GM21360 (cell line): ENCODE results near the gene LRP4.
A peak's percentile ranks its signal among the peaks of the same experiment; 100 is the strongest.
"Not testable (repeated sequence)": the region's sequence is repeated elsewhere in the genome, so short reads cannot be mapped to it uniquely, and the experiment has no call there.

ENCODE experiments used
- ATAC-seq: cut with Tn5 transposase; IDR thresholded peaks from one replicate; pipeline ENCODE4 v1.9.1; 2021; ENCODE audit warnings: mild to moderate bottlenecking, moderate library complexity; ENCODE audit not compliant: unreplicated experiment

LRP4 gene, protein sequence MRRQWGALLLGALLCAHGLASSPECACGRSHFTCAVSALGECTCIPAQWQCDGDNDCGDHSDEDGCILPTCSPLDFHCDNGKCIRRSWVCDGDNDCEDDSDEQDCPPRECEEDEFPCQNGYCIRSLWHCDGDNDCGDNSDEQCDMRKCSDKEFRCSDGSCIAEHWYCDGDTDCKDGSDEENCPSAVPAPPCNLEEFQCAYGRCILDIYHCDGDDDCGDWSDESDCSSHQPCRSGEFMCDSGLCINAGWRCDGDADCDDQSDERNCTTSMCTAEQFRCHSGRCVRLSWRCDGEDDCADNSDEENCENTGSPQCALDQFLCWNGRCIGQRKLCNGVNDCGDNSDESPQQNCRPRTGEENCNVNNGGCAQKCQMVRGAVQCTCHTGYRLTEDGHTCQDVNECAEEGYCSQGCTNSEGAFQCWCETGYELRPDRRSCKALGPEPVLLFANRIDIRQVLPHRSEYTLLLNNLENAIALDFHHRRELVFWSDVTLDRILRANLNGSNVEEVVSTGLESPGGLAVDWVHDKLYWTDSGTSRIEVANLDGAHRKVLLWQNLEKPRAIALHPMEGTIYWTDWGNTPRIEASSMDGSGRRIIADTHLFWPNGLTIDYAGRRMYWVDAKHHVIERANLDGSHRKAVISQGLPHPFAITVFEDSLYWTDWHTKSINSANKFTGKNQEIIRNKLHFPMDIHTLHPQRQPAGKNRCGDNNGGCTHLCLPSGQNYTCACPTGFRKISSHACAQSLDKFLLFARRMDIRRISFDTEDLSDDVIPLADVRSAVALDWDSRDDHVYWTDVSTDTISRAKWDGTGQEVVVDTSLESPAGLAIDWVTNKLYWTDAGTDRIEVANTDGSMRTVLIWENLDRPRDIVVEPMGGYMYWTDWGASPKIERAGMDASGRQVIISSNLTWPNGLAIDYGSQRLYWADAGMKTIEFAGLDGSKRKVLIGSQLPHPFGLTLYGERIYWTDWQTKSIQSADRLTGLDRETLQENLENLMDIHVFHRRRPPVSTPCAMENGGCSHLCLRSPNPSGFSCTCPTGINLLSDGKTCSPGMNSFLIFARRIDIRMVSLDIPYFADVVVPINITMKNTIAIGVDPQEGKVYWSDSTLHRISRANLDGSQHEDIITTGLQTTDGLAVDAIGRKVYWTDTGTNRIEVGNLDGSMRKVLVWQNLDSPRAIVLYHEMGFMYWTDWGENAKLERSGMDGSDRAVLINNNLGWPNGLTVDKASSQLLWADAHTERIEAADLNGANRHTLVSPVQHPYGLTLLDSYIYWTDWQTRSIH (N-terminal part only)

DNA sequence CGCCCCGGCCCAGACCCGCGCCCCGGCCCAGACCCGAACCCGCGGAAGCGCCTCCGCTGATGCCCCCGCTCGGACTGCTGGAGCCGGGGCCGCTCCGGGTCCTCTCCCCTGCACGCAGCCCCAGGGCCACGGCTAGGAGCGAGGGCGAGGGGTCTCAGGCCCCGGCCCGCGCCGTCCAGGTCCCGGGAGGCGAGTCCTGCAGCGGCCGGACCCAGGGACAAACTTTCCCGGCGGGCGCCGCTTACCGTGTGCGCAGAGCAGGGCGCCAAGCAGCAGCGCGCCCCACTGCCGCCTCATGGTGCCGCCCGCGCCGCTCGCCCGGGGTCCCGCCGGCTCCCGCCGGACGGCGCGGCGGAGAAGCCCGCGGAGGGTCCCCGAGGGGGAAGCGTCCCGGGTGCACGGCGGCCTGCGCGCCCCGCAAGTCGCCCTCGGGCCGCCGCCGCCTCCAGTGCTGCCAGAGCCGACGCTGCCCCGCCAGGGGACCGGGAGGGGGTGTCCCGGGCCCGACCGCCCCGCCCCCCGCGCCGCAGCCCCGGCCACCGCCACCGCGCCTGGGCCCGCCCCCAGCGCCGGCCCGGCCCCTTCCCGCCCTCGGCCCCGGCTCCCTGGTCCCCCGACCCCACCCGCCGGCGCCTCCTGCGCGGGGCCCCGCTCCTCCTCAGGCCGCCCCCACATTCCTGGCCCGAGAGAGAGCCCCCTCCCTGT, at the start of gene LRP4:
TSS of gene LRP4 (minus strand) at position 468 of the 705 bp plus-strand sequence. CDS start at position 297, 171 bp downstream.
- no peak for ATAC-seq

DNA sequence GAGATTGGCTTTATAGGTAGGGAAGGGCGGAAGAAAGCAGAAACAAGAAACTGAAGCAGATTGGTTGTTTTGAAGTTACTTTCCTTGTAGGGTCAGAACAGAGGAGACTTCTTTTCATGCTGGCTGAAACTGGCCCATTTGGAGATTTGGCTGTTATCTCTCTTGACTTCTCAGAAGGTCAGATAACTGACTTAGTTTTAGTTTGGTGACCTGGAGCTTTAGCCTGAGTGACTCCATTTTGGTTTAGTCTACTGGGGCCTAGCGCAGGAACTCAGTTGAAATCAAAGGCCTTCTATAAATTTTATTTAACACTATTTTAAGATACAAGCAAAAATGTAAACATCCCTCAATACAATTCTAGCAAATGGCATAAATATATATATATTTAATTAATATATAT, 49.6 kb upstream of the LRP4 start:
- ATAC-seq: no peak

DNA sequence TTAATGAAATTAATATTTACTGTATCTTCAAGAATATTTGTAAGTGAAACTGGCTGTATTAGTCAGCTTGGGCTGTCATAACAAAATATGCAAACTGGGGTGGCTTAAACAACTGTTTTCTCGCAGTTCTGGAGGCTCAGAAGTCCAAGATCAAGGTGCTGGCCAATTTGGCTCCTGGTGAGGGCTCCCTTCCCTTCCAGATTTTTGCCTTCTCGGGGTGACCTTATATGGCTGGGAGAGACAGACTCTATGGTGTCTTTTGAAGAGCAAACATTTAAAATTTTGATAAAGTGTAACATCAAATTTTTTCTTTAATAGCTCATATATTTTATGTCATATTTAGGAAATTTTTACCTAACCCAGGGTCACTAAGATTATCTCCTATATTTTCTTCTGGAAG, 48.4 kb upstream of the LRP4 start:
- no peak for ATAC-seq

DNA sequence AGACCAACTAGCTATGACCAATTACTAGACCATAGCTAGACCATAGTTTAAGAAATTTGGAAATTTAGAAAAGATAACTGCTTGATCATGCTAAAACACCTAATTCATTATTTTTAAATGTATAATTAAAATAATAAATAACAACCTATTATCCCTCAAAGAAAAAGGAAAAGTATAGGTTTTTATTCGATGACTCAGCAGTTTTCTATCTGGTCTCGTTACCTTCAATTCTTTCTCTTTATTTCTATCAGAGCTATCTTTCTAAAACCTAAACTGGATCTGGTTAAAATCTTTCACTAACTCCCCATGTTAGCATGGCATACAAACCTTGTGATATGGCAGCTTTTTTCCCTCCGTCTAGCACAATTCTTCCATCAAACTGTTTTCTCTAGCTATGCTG, 45.5 kb upstream of the LRP4 start:
- no peak for ATAC-seq

DNA sequence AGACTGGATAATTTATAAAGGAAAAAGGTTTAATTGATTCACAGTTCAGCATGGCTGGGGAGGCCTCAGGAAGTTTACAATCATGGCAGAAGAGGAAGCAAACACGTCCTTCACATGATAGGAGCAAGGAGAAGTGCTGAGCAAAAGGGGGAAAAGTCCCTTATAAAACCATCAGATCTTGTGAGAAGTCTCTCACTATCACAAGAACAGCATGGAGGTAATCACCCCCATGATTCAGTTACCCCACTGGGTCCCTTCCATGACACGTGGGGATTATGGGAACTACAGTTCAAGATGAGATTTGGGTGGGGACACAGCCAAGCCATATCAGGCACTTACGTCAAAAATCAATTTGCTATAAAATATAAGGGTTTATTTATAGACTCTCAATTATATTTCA, 43.5 kb upstream of the LRP4 start:
- not testable (repeated sequence) for ATAC-seq

DNA sequence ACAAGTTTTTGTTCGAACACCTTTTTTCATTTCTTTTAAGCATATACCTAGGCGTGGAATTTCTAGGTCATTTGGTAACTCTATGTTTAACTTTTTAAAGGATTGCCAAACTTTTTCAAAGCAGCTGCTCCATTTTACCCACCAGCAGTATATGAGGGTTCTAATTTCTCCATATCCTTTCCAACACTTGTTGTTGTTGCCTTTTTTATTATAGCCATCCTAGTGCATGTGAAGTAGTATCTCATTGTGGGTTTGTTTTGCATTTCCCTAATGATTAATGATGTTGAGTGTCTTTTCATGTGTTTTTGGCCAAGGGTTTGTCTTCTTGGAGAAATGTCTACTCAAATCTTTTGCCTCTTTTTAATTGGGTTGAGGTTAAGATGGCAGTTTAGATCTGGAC, 42.7 kb upstream of the LRP4 start:
- ATAC-seq: no peak

DNA sequence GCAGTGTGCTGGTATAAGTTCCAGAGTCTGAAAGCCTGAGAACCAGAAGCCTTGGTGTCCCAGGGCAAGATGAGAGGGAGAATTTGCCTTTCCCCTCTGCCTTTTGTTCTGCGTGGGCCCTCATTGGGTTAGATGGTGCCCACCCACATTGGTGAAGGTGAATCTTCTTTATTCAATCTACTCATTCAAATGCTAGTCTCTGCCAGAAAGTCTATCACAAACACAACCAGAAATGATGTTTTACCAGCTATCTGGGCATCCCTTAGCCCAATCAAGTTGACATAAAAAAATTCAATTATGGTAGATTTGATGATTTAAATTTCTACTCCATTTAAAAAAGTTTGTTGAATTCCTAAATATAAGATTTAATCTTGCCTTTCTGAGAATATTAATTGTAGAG, 40.4 kb upstream of the LRP4 start:
- no peak for ATAC-seq

DNA sequence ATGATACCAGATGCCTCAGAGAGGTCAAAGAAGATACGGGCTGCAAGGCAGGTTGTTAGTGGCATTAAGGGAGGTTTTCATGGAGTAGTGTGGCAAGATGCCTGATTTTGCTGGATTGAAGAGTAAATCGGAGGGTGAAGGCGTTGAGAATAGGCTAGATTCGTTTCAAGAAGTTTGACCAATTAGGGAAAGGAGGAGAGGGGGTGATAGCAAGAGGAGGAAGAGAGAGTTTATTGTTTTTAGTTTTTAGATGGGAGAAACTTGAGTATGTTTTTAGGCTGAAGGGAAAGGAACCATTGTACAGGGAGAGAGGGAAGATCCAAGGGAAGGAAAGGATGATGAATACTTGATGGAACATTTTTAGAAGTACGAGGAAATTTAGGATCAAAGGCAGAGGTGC, 34.7 kb upstream of the LRP4 start:
- ATAC-seq: no peak

DNA sequence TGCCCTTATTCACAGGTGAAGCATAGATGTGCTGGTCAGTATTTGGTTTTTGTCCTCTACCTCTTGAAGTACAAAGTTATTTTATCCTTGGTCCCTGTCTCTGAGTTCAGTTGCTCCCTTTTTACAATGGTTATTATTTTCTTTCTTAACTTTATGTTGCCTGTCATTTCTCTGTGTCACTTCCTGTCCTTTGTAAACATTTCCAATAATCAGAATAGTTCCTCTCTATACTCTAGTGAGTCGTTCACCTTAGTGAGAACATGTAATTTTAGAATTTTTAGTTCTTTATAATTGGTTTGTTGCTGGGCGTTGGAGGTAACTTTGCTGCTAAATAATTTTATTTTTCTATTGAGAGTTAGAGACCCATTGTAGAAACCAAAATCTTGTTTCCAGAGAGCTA, 34.2 kb upstream of the LRP4 start:
- ATAC-seq: no peak

DNA sequence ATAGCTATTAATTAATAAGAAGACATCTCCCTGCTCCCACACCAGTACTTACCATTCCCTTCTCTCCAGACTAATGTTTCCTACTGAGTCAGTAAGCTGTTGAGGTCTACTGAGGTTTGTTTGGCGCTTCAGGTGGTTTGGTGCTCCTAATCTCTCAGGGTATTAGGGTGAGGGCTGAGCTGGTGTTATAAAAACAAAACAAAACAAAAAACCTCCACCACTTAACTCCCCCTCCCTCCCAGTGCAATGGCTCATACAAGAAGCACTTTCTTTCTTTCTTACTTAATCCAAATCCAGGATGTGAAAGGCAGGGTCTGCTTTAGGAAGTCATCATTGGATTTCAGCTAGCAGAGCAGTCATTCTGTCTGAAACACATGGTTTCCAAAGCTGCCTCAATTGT, 33.5 kb upstream of the LRP4 start:
- no peak for ATAC-seq

DNA sequence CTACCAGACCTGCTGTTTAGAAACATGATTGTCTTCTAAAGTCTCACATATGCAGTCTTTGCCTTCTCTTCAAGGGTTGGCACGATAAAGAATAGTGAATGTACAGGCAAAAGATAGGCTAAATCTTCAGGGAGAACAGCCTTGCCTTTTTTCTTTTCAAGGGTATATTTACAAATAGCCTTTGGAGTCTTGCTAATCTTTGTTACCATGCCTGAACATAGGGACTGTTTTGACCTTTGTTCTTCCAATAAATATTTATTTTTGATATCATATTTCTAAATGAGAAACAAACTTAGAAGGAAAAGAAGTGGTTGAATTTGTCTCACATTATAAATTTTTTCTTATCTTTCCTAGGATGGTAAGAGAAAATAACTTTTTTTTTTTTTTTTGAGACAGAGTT, 30.9 kb upstream of the LRP4 start:
- ATAC-seq: no peak

DNA sequence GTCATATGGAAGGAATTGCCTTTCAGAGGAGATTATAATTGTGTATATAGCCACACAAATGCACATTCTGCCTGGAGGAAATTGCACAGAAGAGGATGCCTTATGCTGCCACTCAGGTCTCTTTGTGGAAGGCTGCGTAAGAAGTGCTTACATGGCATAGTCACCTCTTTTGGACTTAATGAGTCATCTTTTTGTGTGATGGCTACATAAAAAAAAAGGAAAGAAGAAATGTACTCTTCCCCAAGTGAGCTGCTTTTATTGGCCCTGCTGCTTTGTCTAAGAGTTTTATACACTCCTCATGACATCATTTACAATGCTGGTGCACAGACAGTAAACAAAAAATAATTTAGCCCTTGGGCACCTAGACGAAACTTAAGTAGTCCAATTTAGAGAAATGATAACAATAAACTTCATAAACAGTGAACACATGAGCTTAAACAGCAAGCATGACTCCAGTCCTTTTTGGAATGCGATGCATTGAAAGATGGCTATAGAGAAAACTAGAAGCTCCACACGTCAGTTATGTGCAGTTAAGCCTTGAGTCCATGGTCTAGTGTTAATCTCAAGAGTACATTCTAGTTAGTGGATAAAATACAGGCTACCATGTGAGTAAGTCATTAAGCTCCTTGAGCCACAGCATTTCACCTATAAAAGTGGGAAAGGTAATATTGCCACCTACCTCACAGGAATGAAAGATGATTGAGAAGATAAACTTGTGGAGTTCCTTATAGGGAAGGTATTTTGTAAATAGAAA, 30.2 kb upstream of the LRP4 start:
- no peak for ATAC-seq

DNA sequence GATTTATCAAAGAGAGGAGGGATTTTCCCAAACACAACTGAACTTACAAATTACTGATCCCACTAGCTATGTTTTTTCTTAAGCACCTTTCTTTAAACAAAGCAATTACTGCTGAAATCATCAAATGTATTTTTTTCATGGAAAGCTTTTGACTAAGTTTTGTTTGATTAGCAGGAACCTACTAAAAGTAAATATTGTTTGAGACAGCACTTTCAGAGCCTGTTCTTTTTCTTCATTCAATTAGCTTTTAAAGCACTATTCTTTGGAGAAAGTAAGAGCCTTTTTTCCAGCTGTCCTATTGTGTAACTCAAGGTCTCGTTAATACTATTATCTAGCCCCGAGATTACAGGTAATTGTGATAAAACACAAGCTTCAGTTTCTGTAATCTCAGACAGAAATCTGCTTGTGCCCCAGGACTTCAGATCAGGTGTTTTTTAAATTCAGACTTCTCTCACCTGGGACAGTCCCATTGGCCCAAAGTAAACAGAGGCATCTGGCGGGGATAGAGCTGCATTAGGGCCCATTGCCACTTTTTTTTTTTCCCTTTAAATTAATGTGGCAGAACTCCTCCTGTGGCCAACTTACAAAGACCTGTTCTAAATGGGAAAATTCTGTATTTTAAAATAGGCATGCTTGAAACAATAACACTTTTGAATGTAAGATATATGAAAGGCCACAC, 29.2 kb upstream of the LRP4 start:
- ATAC-seq: no peak

DNA sequence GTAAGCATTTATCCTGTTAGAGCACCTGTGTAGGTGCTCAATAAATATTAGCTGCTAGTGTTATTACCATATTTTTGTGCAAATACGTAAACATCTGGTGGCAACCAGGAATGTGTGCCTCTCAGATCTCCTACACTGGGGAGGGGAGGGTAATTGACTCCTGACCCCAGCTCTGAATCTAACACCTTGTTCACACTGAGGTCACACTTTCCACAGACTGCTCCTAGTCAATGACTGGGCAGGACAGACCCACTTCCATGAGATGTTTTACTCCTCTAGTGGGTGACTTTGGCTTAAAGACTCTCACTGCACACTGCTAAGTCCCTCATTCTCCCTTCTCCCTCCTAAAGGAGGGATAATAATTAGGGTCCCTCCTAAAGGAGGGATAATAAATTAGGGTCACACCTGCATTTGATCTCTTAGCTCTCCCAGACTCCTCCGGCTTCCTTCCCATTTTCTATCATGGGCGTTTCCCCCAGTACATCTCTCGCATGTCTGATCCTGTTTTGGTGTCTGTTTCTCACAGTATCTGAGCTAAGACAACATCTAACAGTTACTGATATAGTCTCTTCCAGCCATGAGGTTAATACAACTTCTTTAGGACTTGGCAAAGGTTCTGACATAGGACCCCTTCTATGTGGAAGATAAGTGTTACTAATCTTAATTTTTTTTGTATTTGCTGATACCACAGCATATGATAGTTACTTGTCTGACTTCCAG, 26.2 kb upstream of the LRP4 start:
- ATAC-seq: no peak

DNA sequence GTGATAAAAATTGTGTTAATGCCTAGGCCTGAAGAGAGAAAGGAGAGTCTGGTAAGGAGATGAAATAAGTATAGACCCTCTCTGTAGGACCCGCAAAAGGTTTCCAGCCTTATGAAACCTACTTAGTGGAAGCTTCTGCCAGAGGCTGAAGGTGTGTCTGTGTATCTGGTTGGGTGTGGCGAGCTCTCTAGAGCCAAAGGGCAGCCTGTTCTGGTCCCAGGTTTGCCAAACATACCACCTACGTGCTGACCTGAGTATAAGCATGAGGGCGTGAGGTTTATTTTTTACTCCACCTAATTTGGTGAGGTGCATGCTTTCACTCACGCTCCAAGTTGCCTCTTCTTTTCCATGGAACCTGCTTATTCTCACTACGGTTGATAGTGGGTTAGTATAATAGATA, 23.8 kb upstream of the LRP4 start:
- ATAC-seq: no peak

DNA sequence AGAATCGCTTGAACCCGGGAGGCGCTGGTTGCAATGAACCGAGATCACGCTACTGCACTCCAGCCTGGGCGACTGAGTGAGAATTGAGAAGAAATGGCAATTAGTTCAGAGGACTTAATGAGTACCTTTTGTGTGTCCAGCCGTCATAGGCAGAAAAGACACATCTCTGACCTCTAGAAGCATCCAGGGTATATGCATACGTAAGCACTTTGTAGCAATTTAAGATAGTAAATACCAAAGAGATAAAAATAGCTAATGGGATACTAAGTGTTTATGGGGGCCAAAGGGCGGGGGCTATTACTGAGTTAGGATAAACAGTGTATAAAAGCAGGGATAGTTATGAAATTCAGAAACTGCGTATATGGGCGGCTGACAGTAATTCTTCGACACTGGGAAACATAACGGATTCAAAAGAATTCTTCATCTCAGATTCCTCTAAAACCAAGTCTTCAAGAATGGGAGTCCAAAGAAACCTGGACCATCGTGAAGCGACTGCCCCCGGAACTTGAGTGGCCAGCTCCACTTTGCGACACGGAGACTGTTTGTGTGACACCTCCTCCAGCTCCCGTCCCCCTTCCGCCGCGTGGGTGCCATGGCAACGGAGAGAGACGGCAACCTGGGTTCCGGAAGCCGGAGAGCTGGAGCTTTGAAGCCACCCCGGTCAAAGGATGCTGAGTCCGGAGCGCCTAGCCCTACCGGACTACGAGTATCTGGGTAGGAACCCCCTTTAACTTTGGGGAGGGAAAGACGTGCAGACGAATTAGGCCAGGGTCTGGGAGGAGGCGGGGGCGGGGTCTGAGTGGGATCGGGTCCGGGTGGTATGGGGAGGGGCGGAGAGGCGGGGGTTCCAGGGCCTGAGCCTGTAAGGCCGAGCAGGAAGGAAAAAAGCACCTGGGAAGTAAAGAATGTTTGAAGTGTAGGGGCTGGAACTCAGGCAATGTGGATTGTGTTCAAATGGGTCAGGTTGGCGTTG, 18.1 kb upstream of the LRP4 start, which contains the start of gene CSTPP1:
TSS of gene CSTPP1 (plus strand) at position 624 of the 973 bp plus-strand sequence. CDS start at position 669, 45 bp downstream.
- ATAC-seq: peak; percentile 92

DNA sequence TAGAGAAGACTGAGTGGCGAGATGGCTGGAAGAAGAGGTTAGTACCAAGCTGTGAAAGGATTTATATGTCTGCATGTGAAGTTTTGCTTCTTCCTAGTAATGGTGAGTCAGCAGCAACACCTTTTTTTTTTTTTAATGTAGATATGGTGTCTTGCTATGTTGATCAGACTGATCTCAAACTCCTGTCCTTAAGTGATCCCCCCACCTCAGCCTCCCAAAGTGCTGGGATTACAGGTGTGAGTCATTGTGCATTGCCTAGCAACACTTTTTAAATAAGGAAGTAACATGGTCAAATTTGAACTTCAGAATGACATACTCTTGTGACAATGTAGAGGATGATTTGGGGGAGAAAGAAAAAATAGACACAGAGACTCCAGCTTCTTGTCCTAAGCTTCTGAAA, 11.7 kb upstream of the LRP4 start:
- no peak for ATAC-seq
